ENCODE measurements around the gene NACC2.

DNA sequence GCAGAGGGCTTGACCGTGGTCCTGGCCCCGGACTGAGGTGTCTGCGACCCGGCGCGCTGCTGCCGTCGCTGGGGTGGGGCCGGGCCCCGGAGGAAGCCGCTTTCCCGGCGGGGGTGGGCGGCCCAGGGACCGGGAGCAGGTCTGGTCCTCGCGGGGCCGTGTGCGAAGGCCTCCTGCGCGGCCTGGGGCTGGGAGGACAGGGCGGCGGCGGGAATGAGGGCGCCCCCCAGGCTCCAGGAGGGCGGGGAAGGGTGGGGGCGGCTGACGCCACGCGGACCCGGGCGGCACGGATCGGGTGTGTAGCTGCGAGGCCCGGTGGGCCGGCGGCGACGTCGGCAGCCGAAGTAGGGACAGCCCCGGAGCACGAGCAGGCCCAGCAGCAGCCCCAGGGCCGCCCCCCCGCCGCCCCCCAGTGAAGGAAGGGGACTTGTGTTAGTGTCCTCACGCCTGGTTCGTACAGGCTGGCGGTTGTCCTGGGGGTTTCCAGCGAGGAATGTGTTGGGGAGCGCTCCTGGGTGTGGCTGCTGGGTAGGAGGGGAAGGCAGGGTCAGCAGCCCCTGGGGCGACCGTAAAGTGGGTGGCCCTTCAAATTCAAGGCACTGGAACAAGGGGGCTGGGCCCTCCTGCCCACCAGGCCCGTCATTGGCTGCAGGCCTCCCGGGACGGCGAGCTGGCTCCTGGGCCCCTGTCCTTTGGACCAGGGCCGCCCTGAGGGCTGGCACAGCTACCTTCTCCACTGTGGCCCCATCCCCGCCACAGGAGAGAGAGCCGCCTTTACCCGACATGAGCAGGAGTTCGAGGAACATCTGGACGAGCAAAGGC lies 24.2 kb upstream of the NACC2 start:
- TF ChIP-seq EZH2phosphoT487 (IDR thresholded peaks at IDR 0.05; ENCODE audit: borderline replicate concordance): no peak
- TF ChIP-seq, protein P1, sequence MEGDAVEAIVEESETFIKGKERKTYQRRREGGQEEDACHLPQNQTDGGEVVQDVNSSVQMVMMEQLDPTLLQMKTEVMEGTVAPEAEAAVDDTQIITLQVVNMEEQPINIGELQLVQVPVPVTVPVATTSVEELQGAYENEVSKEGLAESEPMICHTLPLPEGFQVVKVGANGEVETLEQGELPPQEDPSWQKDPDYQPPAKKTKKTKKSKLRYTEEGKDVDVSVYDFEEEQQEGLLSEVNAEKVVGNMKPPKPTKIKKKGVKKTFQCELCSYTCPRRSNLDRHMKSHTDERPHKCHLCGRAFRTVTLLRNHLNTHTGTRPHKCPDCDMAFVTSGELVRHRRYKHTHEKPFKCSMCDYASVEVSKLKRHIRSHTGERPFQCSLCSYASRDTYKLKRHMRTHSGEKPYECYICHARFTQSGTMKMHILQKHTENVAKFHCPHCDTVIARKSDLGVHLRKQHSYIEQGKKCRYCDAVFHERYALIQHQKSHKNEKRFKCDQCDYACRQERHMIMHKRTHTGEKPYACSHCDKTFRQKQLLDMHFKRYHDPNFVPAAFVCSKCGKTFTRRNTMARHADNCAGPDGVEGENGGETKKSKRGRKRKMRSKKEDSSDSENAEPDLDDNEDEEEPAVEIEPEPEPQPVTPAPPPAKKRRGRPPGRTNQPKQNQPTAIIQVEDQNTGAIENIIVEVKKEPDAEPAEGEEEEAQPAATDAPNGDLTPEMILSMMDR (conservative IDR thresholded peaks at IDR 0.05; ENCODE audit: low read length): no peak
